Epithelial cell of alveolus of lung (primary cell): ENCODE results near the gene VARS2. TPM values are rescaled to one million over a fixed set of nuclear protein-coding genes. Genes with fewer than 3 reads are reported as not detected.

Experiments
- total RNA-seq: library from RNA; depleted of rRNA; stranded (reverse); fragments of >200 nt; gene quantifications from 2 replicates; pipeline ENCODE4 v1.2.1, GENCODE V29; 2015

Gene VARS2
- total RNA-seq: 14.1 and 14.5 TPM in 2 replicates

GRCh38 chr6:30914076-30914853, at the start of gene VARS2:
Gene VARS2 (plus strand): TSS chr6:30914238. CDS start chr6:30914837, 599 bp downstream.

GRCh38 chr6:30883685-30884520, 30.1 kb upstream of the VARS2 start, which contains the start of gene DDR1:
Gene DDR1 (plus strand): TSS chr6:30884519. CDS start chr6:30888730, 4,211 bp downstream.

GRCh38 chr6:30907758-30908591, 6.1 kb upstream of the VARS2 start, which contains the start of gene GTF2H4:
Gene GTF2H4 (plus strand): TSS chr6:30908207.

GRCh38 chr6:30931969-30932645, 18.1 kb downstream of the VARS2 start, which contains the start of gene SFTA2:
Gene SFTA2 (minus strand): TSS chr6:30932170. CDS start chr6:30932096, 74 bp downstream.

GRCh38 chr6:30940361-30940986, 26.4 kb downstream of the VARS2 start, which contains the start of gene MUCL3:
Gene MUCL3 (plus strand): TSS chr6:30940973. CDS start chr6:30941000, 27 bp downstream.

Other genes with a start within 250 kb of the VARS2 start
- gene DHX16, start 241.2 kb upstream of the VARS2 start, total RNA-seq: 24.9 and 25.2 TPM in 2 replicates
- gene PPP1R18, start 227.6 kb upstream of the VARS2 start, total RNA-seq: 53.7 and 67.1 TPM in 2 replicates
- 16.5 TPM in 2 replicates for gene NRM, start 223.3 kb upstream of the VARS2 start, total RNA-seq
- gene MDC1, start 197.0 kb upstream of the VARS2 start, total RNA-seq: 10.8 and 11.2 TPM in 2 replicates
- gene TUBB, start 193.9 kb upstream of the VARS2 start, total RNA-seq: 514 and 1,241 TPM in 2 replicates
- 100 and 118 TPM in 2 replicates for gene FLOT1, start 171.6 kb upstream of the VARS2 start, total RNA-seq
- 92.7 and 292 TPM in 2 replicates for gene IER3, start 169.7 kb upstream of the VARS2 start, total RNA-seq
- 24.4 and 36.8 TPM in 2 replicates for gene DDR1, start 29.7 kb upstream of the VARS2 start, total RNA-seq
- gene GTF2H4, start 6.0 kb upstream of the VARS2 start, total RNA-seq: 12.3 and 22.7 TPM in 2 replicates
- not detected in 2 replicates for gene SFTA2, start 17.9 kb downstream of the VARS2 start, total RNA-seq
- gene MUCL3, start 26.7 kb downstream of the VARS2 start, total RNA-seq: not detected in 2 replicates
- not detected in 2 replicates for gene MUC21, start 69.5 kb downstream of the VARS2 start, total RNA-seq
- gene MUC22, start 96.2 kb downstream of the VARS2 start, total RNA-seq: not detected in 2 replicates
- gene C6orf15, start 198.3 kb downstream of the VARS2 start, total RNA-seq: 0.65 TPM in 1 of 2 replicates, not detected in the other
- under 0.01 and 0.16 TPM in 2 replicates for gene PSORS1C1, start 200.6 kb downstream of the VARS2 start, total RNA-seq
- 0.13 TPM in 1 of 2 replicates, not detected in the other for gene CDSN, start 206.2 kb downstream of the VARS2 start, total RNA-seq
- not detected in 2 replicates for gene PSORS1C2, start 224.8 kb downstream of the VARS2 start, total RNA-seq
- gene CCHCR1, start 243.6 kb downstream of the VARS2 start, total RNA-seq: 15.9 and 17.8 TPM in 2 replicates
- gene TCF19, start 244.4 kb downstream of the VARS2 start, total RNA-seq: 2.7 and 21.2 TPM in 2 replicates